Smooth muscle cell of the brain vasculature (primary cell): Measurements from ENCODE around the gene SEMA4A.
"Not testable (repeated sequence)": the region's sequence is repeated elsewhere in the genome, so short reads cannot be mapped to it uniquely, and the experiment has no call there.

Experiments
- DNase-seq: peaks from one replicate; pipeline ENCODE4 v3.0.0-alpha.2; 2012; ENCODE audit warnings: low read depth, low spot score

The SEMA4A gene

GRCh38 chr1:156160000-156160742 lies 6.8 kb downstream of the SEMA4A start:
- no peak for DNase-seq

DNA sequence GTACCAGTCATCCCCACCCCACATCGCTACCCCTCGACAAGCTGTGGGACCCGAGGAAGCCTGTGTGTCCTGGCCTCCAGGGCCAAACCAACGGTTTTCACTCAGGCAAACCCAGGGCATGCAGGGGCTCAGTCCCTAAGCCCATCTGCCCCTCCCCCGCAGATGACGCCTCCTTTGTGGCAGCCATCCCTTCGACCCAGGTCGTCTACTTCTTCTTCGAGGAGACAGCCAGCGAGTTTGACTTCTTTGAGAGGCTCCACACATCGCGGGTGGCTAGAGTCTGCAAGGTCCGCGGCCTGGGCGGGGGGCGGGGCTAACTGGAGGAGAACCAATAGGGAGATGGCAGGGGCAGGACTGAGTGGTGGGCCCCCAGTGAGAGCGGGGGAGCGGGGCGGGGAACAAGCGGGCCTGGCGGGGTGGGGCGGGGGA lies 7.4 kb downstream of the SEMA4A start:
- DNase-seq: peak; percentile 47

- DNase-seq: no peak
These were observed 9.1 kb downstream of the SEMA4A start for GRCh38 chr1:156162430-156163037.

GRCh38 chr1:156163712-156164111 lies 10.3 kb downstream of the SEMA4A start:
- DNase-seq: no peak

- DNase-seq: no peak
These were observed 10.9 kb downstream of the SEMA4A start for GRCh38 chr1:156164125-156164831.

- DNase-seq: no peak
These were observed 11.7 kb downstream of the SEMA4A start for GRCh38 chr1:156165083-156165482.

DNA sequence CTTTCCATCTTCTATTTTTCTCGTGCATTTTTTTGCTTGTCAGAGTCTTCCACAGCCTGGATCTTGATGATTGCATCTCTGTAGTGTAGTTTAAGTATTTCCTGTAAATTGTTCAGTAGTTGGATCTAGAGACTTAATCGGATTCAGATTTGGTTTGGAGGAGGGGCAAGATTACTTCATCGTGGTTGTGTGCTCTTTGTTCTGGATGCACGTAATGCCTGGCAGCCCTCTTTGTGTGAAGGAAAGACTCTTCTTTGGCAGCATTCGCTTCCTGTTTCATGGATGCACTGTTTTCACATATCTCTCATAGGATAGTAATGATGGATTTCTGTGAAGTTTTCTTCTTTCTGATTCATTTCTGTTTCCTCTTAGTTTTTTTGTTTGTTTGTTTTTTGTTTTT lies 14.2 kb downstream of the SEMA4A start:
- DNase-seq: no peak

DNA sequence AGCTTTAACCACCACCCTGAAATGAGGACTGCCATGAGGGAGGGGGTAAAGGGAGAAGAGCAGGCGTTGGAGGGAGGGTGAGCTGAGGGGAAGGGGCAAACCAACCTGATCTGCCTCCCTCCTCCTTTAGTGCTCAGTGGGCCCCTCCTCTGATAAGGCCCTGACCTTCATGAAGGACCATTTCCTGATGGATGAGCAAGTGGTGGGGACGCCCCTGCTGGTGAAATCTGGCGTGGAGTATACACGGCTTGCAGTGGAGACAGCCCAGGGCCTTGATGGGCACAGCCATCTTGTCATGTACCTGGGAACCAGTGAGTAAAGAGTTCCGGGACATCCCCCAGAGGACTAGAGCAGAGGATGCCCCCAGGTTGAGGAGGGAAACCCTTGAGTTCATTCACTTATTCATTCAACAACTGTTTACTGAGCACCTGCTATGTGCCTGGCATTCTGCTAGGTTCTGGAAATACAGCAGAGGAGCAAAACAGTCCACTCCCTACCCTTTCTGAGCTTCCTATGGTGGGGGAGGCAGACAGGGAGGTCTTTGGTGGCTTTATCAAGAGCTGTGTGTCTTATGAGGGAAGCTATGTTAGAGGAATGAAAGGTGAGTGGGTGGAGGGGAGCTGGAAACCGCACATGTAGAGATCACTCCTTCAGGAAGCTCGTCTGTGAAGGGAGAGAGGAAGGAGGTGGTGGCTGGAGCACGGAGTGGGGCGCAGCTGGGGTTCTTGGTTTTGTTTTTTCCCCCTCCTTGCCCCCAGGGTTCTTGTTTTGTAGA lies 19.5 kb downstream of the SEMA4A start:
- no peak for DNase-seq

GRCh38 chr1:156176610-156177210 lies 23.3 kb downstream of the SEMA4A start:
- DNase-seq: no peak

- no peak for DNase-seq
These were observed 24.7 kb downstream of the SEMA4A start for GRCh38 chr1:156177919-156178654.

- no peak for DNase-seq
These were observed 27.1 kb downstream of the SEMA4A start for GRCh38 chr1:156180471-156180870.

- DNase-seq: not testable (repeated sequence)
These were observed 28.1 kb downstream of the SEMA4A start for GRCh38 chr1:156181391-156181924.

GRCh38 chr1:156182010-156182779 lies 28.8 kb downstream of the SEMA4A start:
- not testable (repeated sequence) for DNase-seq

- DNase-seq: not testable (repeated sequence)
These were observed 33.2 kb downstream of the SEMA4A start for GRCh38 chr1:156186347-156187177.

- not testable (repeated sequence) for DNase-seq
These were observed 36.9 kb downstream of the SEMA4A start for GRCh38 chr1:156190265-156190664.

GRCh38 chr1:156191292-156191964 lies 38.0 kb downstream of the SEMA4A start:
- no peak for DNase-seq

GRCh38 chr1:156193208-156193487 lies 39.8 kb downstream of the SEMA4A start:
- DNase-seq: no peak

DNA sequence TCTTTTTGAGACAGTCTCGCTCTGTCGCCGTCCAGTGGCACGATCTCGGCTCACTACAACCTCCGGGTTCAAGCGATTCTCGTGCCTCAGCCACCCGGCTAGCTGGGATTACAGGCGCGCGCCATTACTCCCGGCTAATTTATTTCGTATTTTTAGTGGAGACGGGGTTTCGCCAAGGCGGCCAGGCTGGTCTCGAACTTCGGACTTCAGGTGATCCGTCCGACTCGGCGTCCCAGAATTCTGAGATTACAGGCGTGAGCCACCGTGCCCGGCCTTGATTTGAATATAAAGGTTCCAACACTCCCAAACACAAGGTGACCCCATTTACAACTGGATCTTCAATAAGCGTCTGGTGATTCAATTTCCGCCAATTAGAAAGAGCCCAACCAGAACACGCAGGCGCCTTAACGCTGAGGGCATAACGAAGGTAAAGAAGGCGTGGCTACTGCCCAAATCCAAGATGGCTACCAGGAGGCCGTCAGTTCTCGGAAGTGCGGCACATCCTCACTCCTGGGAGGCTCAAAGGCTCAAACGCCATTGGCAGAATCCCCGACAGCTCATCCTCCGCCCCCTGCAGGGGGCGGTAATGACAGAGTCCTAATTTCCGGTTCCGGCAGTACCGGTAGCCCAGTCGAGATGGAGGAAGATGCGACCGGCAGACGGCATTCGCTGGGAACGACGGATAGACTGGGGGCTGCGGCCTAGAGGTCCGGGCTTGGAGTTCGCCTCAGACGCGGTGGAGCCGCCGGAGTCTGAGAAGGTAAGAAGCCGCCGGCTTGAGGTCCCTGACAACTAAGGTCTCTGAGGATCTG lies 40.3 kb downstream of the SEMA4A start, which contains the start of gene SLC25A44:
TSS of gene SLC25A44 (plus strand) at position 617 of the 812 bp plus-strand sequence. CDS start 5,744 bp downstream, outside the sequence.
- DNase-seq: peak; percentile 99
